ENCODE data around the gene GABPB1. TPM values are rescaled to one million over a fixed set of nuclear protein-coding genes. Genes with fewer than 3 reads are reported as not detected.

GABPB1 gene
- total RNA-seq, 2 experiments from 2014 or later: 40.3 to 43.6 TPM

GRCh38 chr15:50320504-50320903, 34.5 kb downstream of the GABPB1 start:
- no peak overlapping the region for H3K4me3 Mint-ChIP-seq
- no peaks in the 10 kb centered on the region for H3K27me3 Mint-ChIP-seq
- H3K27ac Mint-ChIP-seq: no peak overlapping the region
- no peaks in the 10 kb centered on the region for H3K9me3 Mint-ChIP-seq
- H3K36me3 Mint-ChIP-seq: peaks cover 1% of the 10 kb centered on the region
- no peak for DNase-seq
- peaks cover 11% of the 10 kb centered on the region for H3K4me1 Mint-ChIP-seq

GRCh38 chr15:50318697-50319096, 36.3 kb downstream of the GABPB1 start:
- no peaks in the 10 kb centered on the region for H3K27me3 Mint-ChIP-seq
- H3K36me3 Mint-ChIP-seq: peaks cover 2% of the 10 kb centered on the region
- H3K4me3 Mint-ChIP-seq: peak overlapping the region; percentile 11
- DNase-seq: no peak
- no peaks in the 10 kb centered on the region for H3K9me3 Mint-ChIP-seq
- peak overlapping the region; percentile 58 for H3K27ac Mint-ChIP-seq
- peaks cover 11% of the 10 kb centered on the region for H3K4me1 Mint-ChIP-seq

GRCh38 chr15:50315814-50316630, 39.0 kb downstream of the GABPB1 start:
- no peaks in the 10 kb centered on the region for H3K9me3 Mint-ChIP-seq
- H3K4me1 Mint-ChIP-seq: peaks cover 18% of the 10 kb centered on the region
- H3K27ac Mint-ChIP-seq: no peak overlapping the region
- no peak overlapping the region for H3K4me3 Mint-ChIP-seq
- peaks cover 1% of the 10 kb centered on the region for H3K36me3 Mint-ChIP-seq
- DNase-seq: no peak
- H3K27me3 Mint-ChIP-seq: no peaks in the 10 kb centered on the region

GRCh38 chr15:50312636-50313035, 42.4 kb downstream of the GABPB1 start:
- Mint-ChIP-seq H3K9me3 (peaks cover 12% of the 10 kb centered on the region), H3K36me3 (peaks cover 15% of the 10 kb centered on the region), H3K4me1 (peaks cover 8% of the 10 kb centered on the region), H3K4me3 (no peak overlapping the region), H3K27ac (no peak overlapping the region), H3K27me3 (no peaks in the 10 kb centered on the region)
- DNase-seq: no peak

- Mint-ChIP-seq H3K9me3 (peaks cover 16% of the 10 kb centered on the region), H3K36me3 (peaks cover 35% of the 10 kb centered on the region), H3K27me3 (no peaks in the 10 kb centered on the region), H3K4me1 (peaks cover 6% of the 10 kb centered on the region), H3K27ac (no peak overlapping the region), H3K4me3 (no peak overlapping the region)
- DNase-seq: no peak
Observed at GRCh38 chr15:50307799-50308198, 47.2 kb downstream of the GABPB1 start.

- DNase-seq: no peak
- Mint-ChIP-seq H3K27ac (no peak overlapping the region), H3K36me3 (peaks cover 47% of the 10 kb centered on the region), H3K27me3 (no peaks in the 10 kb centered on the region), H3K9me3 (peaks cover 16% of the 10 kb centered on the region), H3K4me3 (no peak overlapping the region), H3K4me1 (no peaks in the 10 kb centered on the region)
Observed at GRCh38 chr15:50304836-50305235, 50.2 kb downstream of the GABPB1 start.

- no peak for DNase-seq
- peaks cover 3% of the 10 kb centered on the region for H3K9me3 Mint-ChIP-seq
- H3K27me3 Mint-ChIP-seq: no peaks in the 10 kb centered on the region
- no peaks in the 10 kb centered on the region for H3K4me1 Mint-ChIP-seq
- peaks cover 35% of the 10 kb centered on the region for H3K36me3 Mint-ChIP-seq
- no peak overlapping the region for H3K4me3 Mint-ChIP-seq
- no peak overlapping the region for H3K27ac Mint-ChIP-seq
Observed at GRCh38 chr15:50302581-50302980, 52.4 kb downstream of the GABPB1 start.

GRCh38 chr15:50298340-50298739, 56.7 kb downstream of the GABPB1 start:
- no peak for DNase-seq
- Mint-ChIP-seq H3K4me3 (no peak overlapping the region), H3K4me1 (no peaks in the 10 kb centered on the region), H3K36me3 (peaks cover 23% of the 10 kb centered on the region), H3K9me3 (no peaks in the 10 kb centered on the region), H3K27ac (no peak overlapping the region), H3K27me3 (no peaks in the 10 kb centered on the region)

GRCh38 chr15:50295966-50296365, 59.0 kb downstream of the GABPB1 start:
- Mint-ChIP-seq H3K4me1 (no peaks in the 10 kb centered on the region), H3K27me3 (no peaks in the 10 kb centered on the region), H3K36me3 (peaks cover 13% of the 10 kb centered on the region), H3K9me3 (no peaks in the 10 kb centered on the region), H3K4me3 (no peak overlapping the region), H3K27ac (no peak overlapping the region)
- DNase-seq: no peak

GRCh38 chr15:50289749-50290148, 65.2 kb downstream of the GABPB1 start:
- H3K27me3 Mint-ChIP-seq: no peaks in the 10 kb centered on the region
- no peak overlapping the region for H3K27ac Mint-ChIP-seq
- H3K36me3 Mint-ChIP-seq: peaks cover 16% of the 10 kb centered on the region
- DNase-seq: no peak
- H3K4me1 Mint-ChIP-seq: no peaks in the 10 kb centered on the region
- H3K9me3 Mint-ChIP-seq: no peaks in the 10 kb centered on the region
- H3K4me3 Mint-ChIP-seq: no peak overlapping the region

GRCh38 chr15:50287324-50288116, 67.5 kb downstream of the GABPB1 start:
- Mint-ChIP-seq H3K4me3 (no peak overlapping the region), H3K4me1 (no peaks in the 10 kb centered on the region), H3K27me3 (no peaks in the 10 kb centered on the region), H3K27ac (no peak overlapping the region), H3K9me3 (no peaks in the 10 kb centered on the region), H3K36me3 (peaks cover 21% of the 10 kb centered on the region)
- DNase-seq: no peak

GRCh38 chr15:50281427-50281826, 73.6 kb downstream of the GABPB1 start:
- no peak overlapping the region for H3K4me3 Mint-ChIP-seq
- H3K36me3 Mint-ChIP-seq: peaks cover 23% of the 10 kb centered on the region
- DNase-seq: no peak
- H3K9me3 Mint-ChIP-seq: no peaks in the 10 kb centered on the region
- H3K27ac Mint-ChIP-seq: no peak overlapping the region
- peaks cover 10% of the 10 kb centered on the region for H3K4me1 Mint-ChIP-seq
- H3K27me3 Mint-ChIP-seq: no peaks in the 10 kb centered on the region

- no peak overlapping the region for H3K4me3 Mint-ChIP-seq
Observed at GRCh38 chr15:50280271-50280670, 74.7 kb downstream of the GABPB1 start.

GRCh38 chr15:50278496-50278895, 76.5 kb downstream of the GABPB1 start:
- no peak overlapping the region for H3K4me3 Mint-ChIP-seq
- H3K36me3 Mint-ChIP-seq: peaks cover 18% of the 10 kb centered on the region
- no peak for DNase-seq
- no peaks in the 10 kb centered on the region for H3K27me3 Mint-ChIP-seq
- no peaks in the 10 kb centered on the region for H3K9me3 Mint-ChIP-seq
- H3K27ac Mint-ChIP-seq: peak overlapping the region; percentile 42
- H3K4me1 Mint-ChIP-seq: peaks cover 20% of the 10 kb centered on the region

More at GRCh38 chr15:50280271-50280670, 74.7 kb downstream of the GABPB1 start:
- no peaks in the 10 kb centered on the region for H3K9me3 Mint-ChIP-seq
- no peak overlapping the region for H3K27ac Mint-ChIP-seq
- DNase-seq: no peak
- peaks cover 23% of the 10 kb centered on the region for H3K36me3 Mint-ChIP-seq
- peaks cover 15% of the 10 kb centered on the region for H3K4me1 Mint-ChIP-seq
- no peaks in the 10 kb centered on the region for H3K27me3 Mint-ChIP-seq

- Mint-ChIP-seq H3K27ac (peak overlapping the region; percentile 62), H3K36me3 (peaks cover 16% of the 10 kb centered on the region), H3K4me3 (no peak overlapping the region), H3K4me1 (peaks cover 20% of the 10 kb centered on the region), H3K27me3 (no peaks in the 10 kb centered on the region), H3K9me3 (no peaks in the 10 kb centered on the region)
- no peak for DNase-seq
Observed at GRCh38 chr15:50277370-50277769, 77.6 kb downstream of the GABPB1 start.

Data from activated naive CD8-positive, alpha-beta T cell treated with anti-CD3 and anti-CD28 coated beads for 36 hours (primary cell).